HG03439 (cell line): ENCODE measurements around the gene MEF2D.

Experiments
- ATAC-seq: cut with Tn5 transposase; IDR thresholded peaks from one replicate; pipeline ENCODE4 v1.9.1; 2021; ENCODE audit warnings: mild to moderate bottlenecking, moderate library complexity; ENCODE audit not compliant: unreplicated experiment

The MEF2D gene

GRCh38 chr1:156502391-156502893 is 1.9 kb upstream of the MEF2D start:
- no peak for ATAC-seq

- ATAC-seq = peak; percentile 48
Observed at GRCh38 chr1:156500793-156501506, 375 bp upstream of the MEF2D start.

- no peak for ATAC-seq
Observed at GRCh38 chr1:156499842-156500542, 583 bp downstream of the MEF2D start.

GRCh38 chr1:156499194-156499841 is 1.3 kb downstream of the MEF2D start:
- no peak for ATAC-seq

- no peak for ATAC-seq
Observed at GRCh38 chr1:156498432-156499193, 2.0 kb downstream of the MEF2D start.

- ATAC-seq = no peak
Observed at GRCh38 chr1:156497743-156498431, 2.7 kb downstream of the MEF2D start.

- no peak for ATAC-seq
Observed at GRCh38 chr1:156497078-156497742, 3.4 kb downstream of the MEF2D start.

GRCh38 chr1:156496211-156496761 is 4.3 kb downstream of the MEF2D start:
- ATAC-seq = no peak

- no peak for ATAC-seq
Observed at GRCh38 chr1:156495401-156496140, 5.0 kb downstream of the MEF2D start.

- no peak for ATAC-seq
Observed at GRCh38 chr1:156494309-156494895, 6.2 kb downstream of the MEF2D start.

GRCh38 chr1:156493742-156494141 is 6.8 kb downstream of the MEF2D start:
- no peak for ATAC-seq

GRCh38 chr1:156493154-156493631 is 7.4 kb downstream of the MEF2D start:
- ATAC-seq = no peak

GRCh38 chr1:156492591-156493080 is 7.9 kb downstream of the MEF2D start:
- ATAC-seq = no peak

- ATAC-seq = no peak
Observed at GRCh38 chr1:156492013-156492590, 8.5 kb downstream of the MEF2D start.

- ATAC-seq = no peak
Observed at GRCh38 chr1:156491151-156491949, 9.2 kb downstream of the MEF2D start.

- ATAC-seq = no peak
Observed at GRCh38 chr1:156490401-156491032, 10.1 kb downstream of the MEF2D start.

GRCh38 chr1:156489935-156490293 is 10.7 kb downstream of the MEF2D start:
- ATAC-seq = no peak
